Nephron progenitor cell (in vitro differentiated cells): ENCODE results near the gene DNAH7.

Experiments
- DNase-seq: peaks from one replicate; pipeline ENCODE4 v3.0.0; 2021
- H3K27ac Mint-ChIP-seq: 2 replicates; pipeline ENCODE4 v1.8.0; 2021; ENCODE audit warnings: mild to moderate bottlenecking, moderate library complexity, mixed read lengths
- H3K27me3 Mint-ChIP-seq: 2 replicates; pipeline ENCODE4 v1.8.0; 2021; ENCODE audit warnings: mild to moderate bottlenecking, low read depth, mixed read lengths; ENCODE audit not compliant: poor library complexity
- H3K36me3 Mint-ChIP-seq: 2 replicates; pipeline ENCODE4 v1.8.0; 2021; ENCODE audit warnings: low read depth, mixed read lengths
- H3K4me1 Mint-ChIP-seq: 2 replicates; pipeline ENCODE4 v1.8.0; 2021; ENCODE audit warnings: mixed read lengths
- H3K4me3 Mint-ChIP-seq: 2 replicates; pipeline ENCODE4 v1.8.0; 2021; ENCODE audit warnings: mild to moderate bottlenecking, moderate library complexity, mixed read lengths
- H3K9me3 Mint-ChIP-seq: 2 replicates; pipeline ENCODE4 v1.8.0; 2021; ENCODE audit warnings: mild to moderate bottlenecking, moderate library complexity, mixed read lengths
- TF ChIP-seq, protein P1 (sequence below): fragments of 200-600 bp; sonication (generic); IDR thresholded peaks from 2 replicates; pipeline ENCODE4 v1.5.0; 2021; ENCODE audit warnings: antibody characterized with exemption

Gene DNAH7

DNA sequence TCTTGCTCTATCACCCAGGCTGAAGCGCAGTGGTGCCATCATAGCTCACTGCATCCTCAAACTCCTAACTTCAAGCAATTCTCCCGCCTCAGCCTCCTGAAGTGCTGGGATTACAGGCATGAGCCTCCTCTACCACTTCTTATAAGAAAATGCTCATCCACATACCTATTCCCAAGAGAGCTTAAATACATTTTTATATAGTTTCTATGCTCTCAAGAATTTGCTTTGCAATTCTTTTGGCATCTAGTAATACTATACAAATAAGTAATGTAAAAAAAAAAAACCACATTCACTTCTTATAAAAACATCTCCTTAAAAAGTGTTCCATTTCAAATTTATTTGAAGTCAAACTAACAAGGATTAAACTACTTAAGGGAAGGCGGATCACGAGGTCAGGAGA is 197.3 kb downstream of the DNAH7 start:
- H3K27me3 Mint-ChIP-seq, result no peaks in the 10 kb centered on the region
- TF ChIP-seq, protein P1, sequence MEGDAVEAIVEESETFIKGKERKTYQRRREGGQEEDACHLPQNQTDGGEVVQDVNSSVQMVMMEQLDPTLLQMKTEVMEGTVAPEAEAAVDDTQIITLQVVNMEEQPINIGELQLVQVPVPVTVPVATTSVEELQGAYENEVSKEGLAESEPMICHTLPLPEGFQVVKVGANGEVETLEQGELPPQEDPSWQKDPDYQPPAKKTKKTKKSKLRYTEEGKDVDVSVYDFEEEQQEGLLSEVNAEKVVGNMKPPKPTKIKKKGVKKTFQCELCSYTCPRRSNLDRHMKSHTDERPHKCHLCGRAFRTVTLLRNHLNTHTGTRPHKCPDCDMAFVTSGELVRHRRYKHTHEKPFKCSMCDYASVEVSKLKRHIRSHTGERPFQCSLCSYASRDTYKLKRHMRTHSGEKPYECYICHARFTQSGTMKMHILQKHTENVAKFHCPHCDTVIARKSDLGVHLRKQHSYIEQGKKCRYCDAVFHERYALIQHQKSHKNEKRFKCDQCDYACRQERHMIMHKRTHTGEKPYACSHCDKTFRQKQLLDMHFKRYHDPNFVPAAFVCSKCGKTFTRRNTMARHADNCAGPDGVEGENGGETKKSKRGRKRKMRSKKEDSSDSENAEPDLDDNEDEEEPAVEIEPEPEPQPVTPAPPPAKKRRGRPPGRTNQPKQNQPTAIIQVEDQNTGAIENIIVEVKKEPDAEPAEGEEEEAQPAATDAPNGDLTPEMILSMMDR, result no peak
- H3K4me3 Mint-ChIP-seq, result no peak overlapping the region
- H3K36me3 Mint-ChIP-seq, result no peaks in the 10 kb centered on the region
- no peak for DNase-seq
- peaks cover 10% of the 10 kb centered on the region for H3K4me1 Mint-ChIP-seq
- H3K27ac Mint-ChIP-seq, result no peak overlapping the region
- peaks cover 6% of the 10 kb centered on the region for H3K9me3 Mint-ChIP-seq

DNA sequence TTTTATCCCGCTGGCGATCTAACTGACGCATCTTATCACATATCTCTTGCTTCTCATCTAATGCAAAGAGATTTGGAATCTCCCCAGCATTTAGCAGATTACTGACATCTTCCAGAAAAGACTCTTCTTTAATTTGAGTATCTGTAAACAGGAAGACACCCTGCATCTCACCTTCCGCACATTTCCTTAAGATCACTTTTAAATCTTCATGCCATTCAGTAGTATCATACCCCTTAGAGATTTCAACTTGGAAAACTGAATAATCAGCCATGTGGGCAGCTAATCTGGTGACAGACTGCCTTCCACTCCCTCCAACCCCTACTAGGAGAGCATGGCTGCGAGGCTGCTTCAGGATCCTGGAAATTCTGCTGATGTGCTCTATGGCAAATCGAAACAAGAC is 204.3 kb downstream of the DNAH7 start:
- H3K4me1 Mint-ChIP-seq, result no peaks in the 10 kb centered on the region
- H3K4me3 Mint-ChIP-seq, result no peak overlapping the region
- H3K27me3 Mint-ChIP-seq, result no peaks in the 10 kb centered on the region
- H3K9me3 Mint-ChIP-seq, result no peaks in the 10 kb centered on the region
- H3K36me3 Mint-ChIP-seq, result no peaks in the 10 kb centered on the region
- H3K27ac Mint-ChIP-seq, result no peak overlapping the region
- DNase-seq, result no peak
- TF ChIP-seq, protein P1, result no peak

DNA sequence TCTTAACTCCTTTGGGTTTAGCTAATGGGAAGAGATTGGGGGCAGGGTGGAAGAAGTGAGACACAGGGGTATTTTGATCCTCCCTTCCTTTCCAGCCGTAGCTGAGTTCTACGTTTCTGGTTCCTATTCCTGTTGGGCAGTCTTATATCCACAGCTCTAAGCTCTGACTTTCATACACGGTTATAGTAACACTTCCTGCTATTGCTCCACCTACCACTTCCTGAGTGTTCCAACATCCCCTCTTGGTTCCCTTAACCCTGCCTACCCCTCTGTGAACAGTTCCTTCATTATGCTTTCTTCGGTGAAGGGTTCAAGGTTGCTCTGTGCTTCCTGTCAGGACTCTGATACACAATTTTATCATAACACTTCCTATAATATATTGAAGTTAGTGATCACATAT is 205.1 kb downstream of the DNAH7 start:
- DNase-seq, result no peak

DNA sequence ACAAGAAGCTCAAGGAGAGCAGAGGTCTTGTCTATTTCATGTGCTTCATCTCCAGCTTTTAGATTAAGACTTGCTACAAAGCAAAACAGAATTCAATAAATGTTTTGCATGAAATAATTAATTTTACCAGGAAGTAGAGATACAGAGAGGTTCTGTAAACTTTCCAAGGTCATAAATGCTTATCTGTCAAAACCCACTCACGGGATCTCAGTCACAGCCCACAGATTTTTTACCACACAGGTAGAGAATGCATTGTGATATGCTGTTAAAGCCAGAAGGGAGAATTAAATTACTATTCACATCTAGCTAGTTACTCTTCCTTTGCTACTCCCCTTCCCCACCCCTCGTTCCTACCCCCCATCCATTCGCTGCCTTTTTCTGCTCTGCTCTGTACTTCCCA is 205.5 kb downstream of the DNAH7 start:
- Mint-ChIP-seq H3K27me3 (no peaks in the 10 kb centered on the region), H3K4me3 (no peak overlapping the region), H3K36me3 (no peaks in the 10 kb centered on the region), H3K9me3 (no peaks in the 10 kb centered on the region), H3K27ac (no peak overlapping the region), H3K4me1 (no peaks in the 10 kb centered on the region)
- no peak for DNase-seq
- TF ChIP-seq, protein P1, result no peak

More for the DNA sequence above, 205.1 kb downstream of the DNAH7 start:
- no peaks in the 10 kb centered on the region for H3K36me3 Mint-ChIP-seq
- H3K9me3 Mint-ChIP-seq, result no peaks in the 10 kb centered on the region
- no peaks in the 10 kb centered on the region for H3K27me3 Mint-ChIP-seq
- TF ChIP-seq, protein P1, result no peak
- H3K4me1 Mint-ChIP-seq, result no peaks in the 10 kb centered on the region
- peak overlapping the region; percentile 36 for H3K27ac Mint-ChIP-seq
- H3K4me3 Mint-ChIP-seq, result no peak overlapping the region

DNA sequence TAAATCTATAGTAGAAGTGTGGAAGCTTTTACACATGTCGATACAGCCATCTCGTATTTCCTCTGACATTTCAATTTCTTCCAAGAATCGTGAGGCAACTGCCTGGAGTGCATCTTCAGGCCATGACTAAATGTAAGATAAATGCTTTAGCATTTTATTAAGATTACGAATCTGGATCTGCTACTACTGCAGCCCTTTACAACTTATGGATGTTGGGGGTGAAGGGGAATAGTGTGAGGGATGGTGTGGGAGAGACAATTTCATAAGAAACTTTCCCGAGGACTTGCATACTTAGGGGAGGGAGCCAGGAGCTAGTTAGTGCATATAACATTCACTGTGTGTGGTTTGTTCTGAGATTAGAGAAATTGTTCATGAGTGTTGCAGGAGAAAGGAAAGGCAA is 206.8 kb downstream of the DNAH7 start:
- TF ChIP-seq, protein P1, result no peak
- no peak overlapping the region for H3K4me3 Mint-ChIP-seq
- no peaks in the 10 kb centered on the region for H3K27me3 Mint-ChIP-seq
- H3K4me1 Mint-ChIP-seq, result no peaks in the 10 kb centered on the region
- H3K27ac Mint-ChIP-seq, result no peak overlapping the region
- H3K9me3 Mint-ChIP-seq, result no peaks in the 10 kb centered on the region
- H3K36me3 Mint-ChIP-seq, result no peaks in the 10 kb centered on the region
- DNase-seq, result no peak

DNA sequence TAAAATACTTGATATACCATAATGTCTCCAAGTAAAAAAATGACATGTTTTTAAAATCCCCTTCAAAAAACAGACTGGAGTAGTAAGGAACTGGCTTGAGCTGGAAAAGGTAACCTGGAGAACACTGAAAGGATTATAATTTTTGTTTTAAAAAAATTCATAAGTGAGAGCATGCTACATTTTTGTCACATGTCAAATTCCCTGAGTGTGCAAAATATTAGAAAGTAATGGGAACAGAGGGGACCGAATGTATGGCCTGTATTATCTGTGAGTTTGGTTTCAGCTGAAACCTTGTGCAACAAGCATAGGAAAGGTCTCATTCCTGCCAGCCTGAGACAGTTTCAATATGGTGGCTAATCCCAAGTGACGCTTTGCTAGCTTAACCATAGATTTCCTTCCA is 209.1 kb downstream of the DNAH7 start:
- TF ChIP-seq, protein P1, result no peak
- H3K4me3 Mint-ChIP-seq, result no peak overlapping the region
- H3K9me3 Mint-ChIP-seq, result no peaks in the 10 kb centered on the region
- no peaks in the 10 kb centered on the region for H3K4me1 Mint-ChIP-seq
- no peaks in the 10 kb centered on the region for H3K36me3 Mint-ChIP-seq
- H3K27ac Mint-ChIP-seq, result no peak overlapping the region
- no peak for DNase-seq
- no peaks in the 10 kb centered on the region for H3K27me3 Mint-ChIP-seq
